ENCODE results near the gene FHIT. TPM values are rescaled to one million over a fixed set of nuclear protein-coding genes. Genes with fewer than 3 reads are reported as not detected.

FHIT gene
- total RNA-seq, 1 experiment from 2014 or later: 0.34 TPM

DNA sequence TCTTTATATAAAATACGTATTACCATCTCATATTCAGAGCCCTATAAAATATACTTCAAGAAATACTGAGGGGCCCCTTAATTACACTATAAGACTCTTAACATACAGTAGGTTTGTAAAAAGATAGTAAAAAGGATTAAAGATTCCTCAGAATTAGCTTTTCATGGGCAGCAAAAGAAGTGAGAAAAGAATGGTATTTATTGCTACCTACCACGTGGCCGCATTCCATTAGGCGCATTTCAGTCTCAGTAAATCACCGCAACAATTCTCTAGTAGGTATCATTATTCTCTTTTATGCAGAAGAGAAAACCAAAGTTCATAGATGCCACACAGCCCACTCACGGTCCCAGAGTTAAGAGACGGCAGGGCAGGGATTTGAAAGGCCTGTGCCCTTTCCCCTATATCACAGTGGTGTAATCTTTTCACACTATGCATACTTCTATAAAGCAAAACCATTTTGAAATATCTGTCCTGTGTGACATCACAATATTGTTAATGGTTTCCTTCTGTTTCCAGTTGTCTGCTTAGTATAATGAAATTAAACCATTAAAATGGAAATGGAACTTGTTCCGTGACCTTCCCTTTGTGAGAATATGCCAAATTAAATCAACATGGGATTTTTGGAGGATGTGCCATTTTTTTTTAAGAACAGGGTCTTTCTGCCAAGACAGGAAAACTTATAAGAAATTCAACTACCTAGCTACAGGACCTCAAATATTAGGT is 1072.2 kb downstream of the FHIT start:
- DNase-seq (ENCODE audit: low read depth): no peak

DNA sequence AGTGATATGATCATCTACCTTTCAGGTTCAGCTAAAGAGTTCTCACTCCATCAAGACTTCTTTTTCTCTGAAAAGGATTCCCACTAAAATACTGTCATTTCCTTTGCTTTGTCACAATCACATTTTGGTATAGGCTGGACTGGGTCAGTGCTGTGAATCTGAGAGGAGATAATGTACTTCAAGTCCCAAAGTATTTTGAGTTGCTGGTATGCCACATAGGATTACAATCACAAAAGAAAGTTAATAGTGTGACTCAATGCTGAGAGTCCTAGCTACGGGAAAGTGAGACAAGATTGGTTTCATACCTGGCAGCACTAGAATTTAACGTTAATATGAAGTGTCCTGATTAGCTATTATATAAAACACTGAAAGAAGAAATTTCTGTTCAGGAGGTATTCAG is 1073.5 kb downstream of the FHIT start:
- no peak for DNase-seq (ENCODE audit: low read depth)

DNA sequence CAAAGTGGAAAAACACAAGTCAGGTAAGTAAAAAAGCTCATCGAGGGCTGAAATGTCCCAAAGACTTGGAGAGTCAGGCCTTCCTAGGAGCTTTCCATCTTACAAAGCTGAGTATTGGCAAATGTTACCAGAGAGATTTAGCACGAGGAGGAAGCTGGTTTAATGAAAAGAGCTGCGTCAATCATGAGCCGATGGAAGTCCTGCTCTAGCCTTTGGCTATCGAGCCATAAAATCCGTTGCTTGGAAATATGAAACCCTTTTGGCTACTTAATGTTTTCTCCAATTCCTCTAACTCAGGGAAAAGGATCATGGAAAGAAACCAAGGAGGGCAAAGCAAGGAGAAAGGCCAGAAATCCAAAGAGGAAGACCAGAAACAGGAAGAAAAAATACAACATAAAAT is 1074.6 kb downstream of the FHIT start:
- DNase-seq (ENCODE audit: low read depth): no peak

DNA sequence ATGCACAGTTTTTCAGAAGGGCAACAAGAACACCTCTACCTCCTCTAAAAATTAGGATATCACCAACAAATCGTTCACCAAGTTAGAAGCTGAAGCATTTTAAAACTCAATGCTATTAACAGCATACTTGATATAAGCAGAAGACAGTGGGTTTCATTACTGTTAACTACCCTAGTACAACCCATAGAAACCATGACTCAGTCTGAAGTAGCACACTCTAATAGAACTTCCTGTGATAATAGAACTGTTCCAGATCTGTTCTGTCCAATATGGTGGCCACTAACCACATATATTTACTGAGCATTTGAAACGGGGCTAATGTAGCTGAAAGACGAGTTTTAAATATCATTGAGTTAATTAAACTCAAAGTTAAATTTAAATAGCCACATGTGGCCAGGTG is 1075.6 kb downstream of the FHIT start:
- DNase-seq (ENCODE audit: low read depth): no peak

DNA sequence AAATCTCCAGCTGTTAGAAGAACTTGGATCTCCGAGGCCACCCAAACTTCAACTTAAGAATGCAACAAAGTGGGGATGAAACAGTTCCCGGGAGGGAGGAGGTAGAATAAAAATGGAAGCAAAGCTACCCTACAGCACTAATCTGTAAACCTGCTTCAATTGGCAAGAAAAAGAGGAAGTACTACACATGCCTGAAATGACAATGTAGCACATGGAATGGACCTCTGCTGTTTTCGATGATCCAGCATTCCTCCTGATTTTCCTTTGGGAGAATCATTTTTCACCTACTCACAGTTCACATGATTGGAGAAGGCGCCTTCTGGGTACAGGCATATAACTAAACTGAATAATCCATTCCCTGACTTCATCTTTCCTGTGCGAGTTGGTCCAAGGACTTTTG is 1081.5 kb downstream of the FHIT start:
- no peak for DNase-seq (ENCODE audit: low read depth)

DNA sequence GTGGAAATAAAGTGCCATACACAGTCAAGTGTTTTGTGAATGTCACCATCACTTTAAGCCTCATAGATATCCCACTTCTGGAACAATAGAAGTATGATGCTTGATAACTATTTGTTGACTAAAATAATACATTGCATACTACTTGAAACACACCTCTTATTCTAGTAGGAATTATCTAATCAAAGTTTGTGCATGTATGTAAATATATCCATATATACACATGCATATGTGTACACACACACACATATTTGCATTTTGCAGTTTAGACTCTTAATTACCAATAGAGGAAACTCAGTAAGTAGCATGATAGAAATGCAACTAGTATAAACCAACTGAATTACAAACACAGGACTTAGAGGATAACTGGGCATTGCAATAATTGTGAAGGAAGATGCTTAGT is 1084.1 kb downstream of the FHIT start:
- DNase-seq (ENCODE audit: low read depth): no peak

DNA sequence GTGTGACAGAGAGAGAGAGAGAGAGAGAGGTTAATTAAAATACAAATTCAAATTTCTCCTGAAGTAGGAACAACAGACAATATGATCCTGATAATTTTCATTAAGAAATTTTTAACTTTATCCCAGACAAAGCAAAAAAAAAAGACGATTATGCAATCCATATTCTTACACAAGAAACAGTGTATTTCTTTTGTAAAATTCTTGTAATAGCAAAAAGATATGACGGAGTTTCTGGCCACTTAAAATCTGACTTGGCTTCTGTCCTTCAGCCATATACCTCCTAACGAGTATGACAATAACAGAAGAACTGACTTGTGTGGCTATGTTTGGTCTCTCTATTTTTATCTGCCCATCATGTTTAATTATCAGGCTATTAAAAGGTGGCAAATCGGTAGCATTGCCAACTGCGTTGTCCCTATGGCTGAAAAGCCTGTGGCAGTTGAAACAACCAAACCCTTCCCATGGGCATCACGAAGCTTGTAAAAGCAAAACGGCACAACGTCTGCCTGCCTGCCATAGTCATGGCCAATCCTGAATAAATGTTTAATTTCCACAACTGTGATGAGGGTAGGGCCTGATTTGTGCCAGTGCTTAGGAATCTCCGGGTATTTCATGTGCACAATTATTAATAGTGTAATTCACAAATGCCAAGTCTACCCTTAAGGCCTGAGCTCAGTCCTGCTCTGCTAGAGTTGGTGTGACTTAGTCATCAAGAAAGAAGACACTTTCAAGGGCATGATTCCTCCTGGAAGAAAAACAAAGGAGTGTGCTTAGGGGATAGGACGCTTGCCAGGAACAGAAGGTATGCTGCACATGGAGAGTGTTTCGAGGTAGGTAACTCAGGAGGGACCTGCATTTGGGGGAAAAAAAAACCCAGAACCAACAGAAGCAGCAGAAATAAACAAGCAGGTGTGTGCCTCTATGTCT is 1090.2 kb downstream of the FHIT start:
- no peak for DNase-seq (ENCODE audit: low read depth)

DNA sequence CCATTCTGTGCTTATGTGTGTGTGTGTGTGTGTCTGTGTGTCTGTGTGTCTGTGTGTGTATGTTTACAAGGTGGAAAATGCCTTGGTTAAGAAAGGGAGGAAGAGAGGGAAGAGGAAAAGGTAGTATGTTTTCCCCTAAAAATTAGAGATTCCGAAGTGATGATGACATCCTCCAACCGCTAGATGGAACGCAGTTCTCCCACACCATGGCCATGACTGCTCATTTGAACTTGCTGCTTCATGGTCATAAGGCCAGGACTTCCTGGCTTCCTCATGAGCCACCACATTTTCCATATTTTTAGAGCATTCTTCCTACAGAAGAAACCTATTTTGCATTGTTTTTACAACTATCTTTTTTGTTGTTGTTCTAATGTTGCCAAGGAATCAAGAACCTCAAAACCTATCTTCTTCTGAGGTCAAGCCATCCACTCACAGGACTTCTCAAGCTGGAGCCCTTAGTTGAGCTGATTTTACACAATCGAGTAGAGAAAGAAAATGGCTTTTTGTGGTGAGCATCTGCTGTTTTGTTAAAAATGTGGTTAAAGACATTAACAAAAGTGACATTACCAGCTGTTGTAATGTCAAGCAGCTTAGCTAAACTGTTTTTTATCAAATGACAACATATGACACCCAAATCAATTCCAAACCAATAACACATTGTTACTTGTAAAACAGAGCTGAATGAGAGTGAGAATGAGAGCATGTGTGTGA is 1091.0 kb downstream of the FHIT start:
- no peak for DNase-seq (ENCODE audit: low read depth)

DNA sequence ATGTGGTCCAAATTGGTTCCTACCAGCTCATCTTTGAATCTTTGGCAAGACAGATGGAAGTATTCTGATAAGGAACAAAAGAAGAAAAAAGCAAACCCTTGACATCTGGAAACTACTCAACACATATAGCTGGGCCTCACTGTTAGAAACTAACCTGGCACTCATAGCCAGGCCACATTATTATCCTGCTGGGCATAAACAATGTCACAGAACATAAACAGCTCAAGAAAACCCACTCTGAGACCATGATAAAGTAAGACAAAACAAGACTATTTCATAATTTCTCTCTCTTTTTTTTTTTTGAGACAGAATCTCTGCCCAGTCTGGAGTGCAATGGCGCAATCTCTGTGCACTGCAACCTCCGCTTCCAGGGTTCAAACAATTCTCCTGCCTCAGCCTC is 1093.2 kb downstream of the FHIT start:
- DNase-seq (ENCODE audit: low read depth): no peak

DNA sequence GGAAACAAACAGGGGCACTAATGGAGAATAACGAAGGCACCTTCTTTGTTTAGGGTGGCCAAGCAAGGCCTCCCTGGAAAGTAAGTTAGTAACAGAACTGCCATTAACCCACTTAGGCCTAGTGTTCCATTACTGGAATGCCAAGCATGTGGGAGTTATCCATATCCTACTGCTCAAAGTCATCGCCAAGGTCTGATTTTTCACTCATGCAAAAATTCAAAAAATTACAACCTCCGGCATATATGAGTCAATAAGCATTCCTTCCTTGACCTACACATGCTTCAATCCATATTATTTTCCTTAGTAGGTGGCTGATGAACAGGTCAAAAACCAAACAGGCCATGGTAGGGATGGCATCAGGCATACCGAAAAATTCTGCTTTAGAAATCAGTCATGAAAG is 1097.2 kb downstream of the FHIT start:
- DNase-seq (ENCODE audit: low read depth): no peak

DNA sequence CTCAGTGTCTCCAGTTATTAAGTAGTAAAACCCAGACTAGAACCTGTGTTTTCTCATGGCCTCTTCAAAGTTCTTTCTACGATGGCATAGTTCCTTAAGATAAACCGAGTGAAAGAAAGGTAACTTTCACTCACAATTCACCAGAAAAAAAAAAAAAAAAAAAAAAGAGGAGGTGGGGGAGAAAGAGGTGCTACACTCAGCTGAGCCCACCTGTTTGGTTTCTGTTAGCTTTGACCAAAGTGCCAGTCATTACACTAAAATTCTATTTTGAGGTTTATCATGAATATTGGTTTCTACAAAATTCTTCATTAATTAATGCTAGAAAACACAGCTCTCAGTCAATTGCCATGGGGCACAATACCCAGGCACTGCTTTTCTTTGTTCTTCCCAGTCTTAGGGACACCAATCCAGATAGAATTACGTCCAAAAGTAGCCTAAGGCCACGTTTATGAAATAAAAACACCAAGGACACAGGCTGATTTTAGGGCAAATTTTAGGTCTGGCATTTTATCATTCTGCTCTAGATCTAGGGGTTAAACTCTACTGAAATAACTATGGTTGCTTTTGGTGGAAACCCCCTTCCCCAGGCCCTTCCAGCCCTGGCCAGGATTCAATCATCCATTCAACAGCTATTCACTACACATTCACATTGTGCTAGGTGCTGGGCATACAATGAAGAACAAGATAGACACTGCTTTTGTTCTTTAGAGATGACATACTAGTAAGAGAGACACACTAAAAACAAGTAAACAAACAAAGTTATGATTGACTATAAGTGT is 1097.8 kb downstream of the FHIT start:
- no peak for DNase-seq (ENCODE audit: low read depth)

DNA sequence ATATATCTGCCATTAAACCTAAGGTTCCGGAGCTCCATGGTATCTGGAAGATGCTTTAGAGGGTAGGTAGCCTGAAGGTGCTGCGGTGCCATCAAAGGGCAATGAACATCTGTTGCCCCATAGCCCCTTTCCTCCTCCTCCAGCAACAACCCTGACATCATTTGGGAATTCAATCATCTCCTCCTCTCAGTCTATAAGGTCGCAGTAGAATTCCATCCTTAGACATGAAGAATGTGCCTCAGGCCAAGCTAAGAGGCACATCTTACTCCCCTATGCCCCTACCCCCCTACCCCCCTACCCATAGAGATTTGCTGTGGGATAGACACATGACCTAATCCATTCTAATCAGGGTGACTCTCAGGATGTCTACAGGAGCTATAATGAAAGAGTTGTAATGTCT is 1101.8 kb downstream of the FHIT start:
- no peak for DNase-seq (ENCODE audit: low read depth)

DNA sequence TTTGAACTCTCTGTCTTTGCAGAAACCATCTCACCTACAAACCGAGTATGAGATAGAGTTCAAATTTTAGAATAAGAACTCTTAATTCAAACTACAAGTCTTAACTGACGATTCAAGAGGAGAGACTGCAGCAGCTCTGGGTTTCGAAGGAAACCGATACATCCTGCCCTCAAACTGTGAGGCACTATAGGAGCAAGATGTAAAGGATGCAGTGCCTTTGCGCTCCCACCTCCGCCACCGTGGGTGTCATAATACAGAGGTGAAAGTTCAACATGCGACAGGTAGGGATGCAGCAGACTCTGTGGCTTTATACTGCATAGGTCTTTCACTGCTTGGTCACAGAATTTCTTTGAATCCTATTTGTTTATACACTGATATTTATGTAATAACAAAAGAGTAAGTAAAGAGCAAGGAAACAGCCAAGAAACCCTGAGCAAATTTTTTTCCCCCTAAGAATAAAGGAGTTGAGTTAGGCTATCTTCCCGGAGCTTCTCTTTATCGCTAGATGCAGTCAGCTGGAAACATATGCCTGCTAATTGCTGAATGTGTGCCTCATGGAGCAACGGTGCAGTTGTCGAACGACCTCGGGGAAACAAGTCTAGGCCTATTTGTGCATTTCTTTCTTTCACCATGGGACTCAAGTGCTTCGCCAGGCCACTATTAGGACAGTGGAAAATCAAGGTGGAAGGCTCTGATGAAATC is 1103.9 kb downstream of the FHIT start:
- DNase-seq (ENCODE audit: low read depth): no peak

DNA sequence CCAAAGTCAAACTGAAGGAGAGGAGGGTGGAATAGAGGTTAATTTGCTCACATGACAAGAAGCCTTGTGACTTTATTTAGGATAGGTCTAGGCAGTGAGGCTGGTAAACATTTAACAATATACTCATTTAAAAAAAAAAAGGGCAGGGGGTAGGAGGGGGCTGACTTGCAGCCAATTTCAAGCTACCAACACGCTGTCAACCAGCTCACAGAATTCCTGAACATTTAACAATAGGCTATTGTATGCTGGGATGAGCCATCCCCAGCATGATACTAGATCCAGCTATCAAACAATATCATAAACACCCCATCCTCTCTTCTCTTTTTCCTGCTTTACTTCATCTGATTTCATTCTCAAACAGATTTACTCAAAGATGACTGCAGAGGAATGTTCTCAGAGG is 1105.1 kb downstream of the FHIT start:
- no peak for DNase-seq (ENCODE audit: low read depth)

DNA sequence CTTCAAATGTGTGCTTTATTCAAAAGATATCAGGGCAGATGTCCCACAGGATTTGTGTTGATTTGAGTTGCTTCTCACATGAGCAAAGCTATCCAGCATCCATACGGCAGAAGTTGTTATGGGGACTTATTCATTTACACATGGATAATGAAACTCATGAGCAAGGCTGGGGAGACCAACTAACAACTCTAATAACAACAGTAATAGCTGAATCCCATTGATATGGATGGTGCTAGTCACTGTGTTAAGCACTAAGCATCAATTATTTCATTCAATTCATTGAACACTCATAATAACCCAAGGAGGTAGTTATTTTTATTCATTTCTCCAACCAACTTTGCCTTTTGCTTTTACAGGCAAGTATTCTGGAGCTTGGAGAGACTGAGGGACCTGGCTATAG is 1107.2 kb downstream of the FHIT start:
- DNase-seq (ENCODE audit: low read depth): no peak

DNA sequence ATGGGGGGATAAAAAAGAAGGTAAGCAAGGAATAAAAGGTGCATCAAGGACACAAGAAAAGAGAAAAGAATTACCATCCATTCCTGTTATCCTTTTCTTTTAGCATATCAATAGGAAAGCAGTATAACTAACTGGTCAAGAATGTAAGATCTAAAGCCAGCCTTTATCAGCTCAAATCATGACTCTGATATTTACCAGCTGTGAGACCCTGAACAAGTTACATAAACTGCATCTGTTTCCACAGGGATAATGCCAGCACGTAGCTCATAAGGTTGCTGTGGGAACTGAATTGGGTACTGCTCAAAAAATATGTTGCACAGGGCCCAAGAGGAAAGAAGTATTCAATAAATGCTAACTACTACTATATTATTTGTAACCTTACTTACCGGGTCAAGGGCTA is 1109.2 kb downstream of the FHIT start:
- no peak for DNase-seq (ENCODE audit: low read depth)

DNA sequence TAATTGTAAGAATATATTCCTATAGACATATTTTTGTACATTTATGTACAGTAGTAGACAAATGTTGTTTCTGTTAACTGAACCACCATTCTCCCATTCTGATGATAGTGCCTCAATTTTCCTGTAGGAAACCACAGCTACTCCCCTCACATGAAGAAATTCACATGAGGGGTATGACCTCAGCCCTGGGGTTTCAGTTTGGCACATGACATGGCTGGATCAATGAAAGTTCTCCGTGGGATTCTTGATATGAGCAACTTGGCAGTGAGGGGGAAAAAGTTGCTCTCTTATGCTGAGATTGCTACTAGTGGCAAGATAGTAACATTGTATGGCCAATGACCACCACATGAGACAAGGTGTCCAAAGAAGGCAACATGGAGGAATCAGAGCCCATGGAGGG is 1111.1 kb downstream of the FHIT start:
- no peak for DNase-seq (ENCODE audit: low read depth)

DNA sequence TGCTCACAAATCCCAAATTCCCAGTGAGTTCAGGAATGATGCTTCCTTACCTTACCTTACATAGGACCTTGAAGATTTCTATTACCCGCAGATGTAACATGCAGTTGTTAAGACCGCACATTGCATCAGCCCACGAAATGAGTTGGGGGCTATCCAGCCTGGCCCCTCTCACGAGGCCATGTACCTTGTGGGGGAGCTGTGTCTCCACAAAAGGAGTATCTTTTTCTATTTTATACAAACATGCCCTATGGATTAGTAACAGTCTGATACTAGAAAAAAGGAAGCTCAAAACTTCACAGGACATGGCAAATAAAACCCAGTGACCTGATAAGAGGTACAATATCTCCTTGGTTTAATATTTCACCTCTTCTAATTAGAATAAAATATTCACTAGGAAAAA is 1114.7 kb downstream of the FHIT start:
- no peak for DNase-seq (ENCODE audit: low read depth)

DNA sequence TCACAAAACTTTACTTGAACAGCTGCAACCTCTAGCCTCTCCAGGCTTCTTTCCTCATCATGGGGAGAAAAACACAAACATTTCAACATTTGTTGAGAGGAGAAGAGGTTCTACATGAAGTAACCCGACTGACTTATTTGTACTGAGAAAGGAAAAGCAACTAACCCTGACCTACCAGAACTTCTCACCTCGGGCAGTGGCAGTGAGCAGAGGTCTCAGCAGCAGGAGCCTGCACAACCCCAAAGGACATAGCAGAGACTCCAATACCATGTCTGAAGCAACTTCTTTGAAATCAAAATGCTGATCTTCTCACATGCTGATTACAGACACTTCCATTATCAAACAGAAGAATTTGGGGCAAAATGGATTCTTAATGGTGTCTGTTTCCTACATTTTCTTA is 1115.8 kb downstream of the FHIT start:
- DNase-seq (ENCODE audit: low read depth): no peak

DNA sequence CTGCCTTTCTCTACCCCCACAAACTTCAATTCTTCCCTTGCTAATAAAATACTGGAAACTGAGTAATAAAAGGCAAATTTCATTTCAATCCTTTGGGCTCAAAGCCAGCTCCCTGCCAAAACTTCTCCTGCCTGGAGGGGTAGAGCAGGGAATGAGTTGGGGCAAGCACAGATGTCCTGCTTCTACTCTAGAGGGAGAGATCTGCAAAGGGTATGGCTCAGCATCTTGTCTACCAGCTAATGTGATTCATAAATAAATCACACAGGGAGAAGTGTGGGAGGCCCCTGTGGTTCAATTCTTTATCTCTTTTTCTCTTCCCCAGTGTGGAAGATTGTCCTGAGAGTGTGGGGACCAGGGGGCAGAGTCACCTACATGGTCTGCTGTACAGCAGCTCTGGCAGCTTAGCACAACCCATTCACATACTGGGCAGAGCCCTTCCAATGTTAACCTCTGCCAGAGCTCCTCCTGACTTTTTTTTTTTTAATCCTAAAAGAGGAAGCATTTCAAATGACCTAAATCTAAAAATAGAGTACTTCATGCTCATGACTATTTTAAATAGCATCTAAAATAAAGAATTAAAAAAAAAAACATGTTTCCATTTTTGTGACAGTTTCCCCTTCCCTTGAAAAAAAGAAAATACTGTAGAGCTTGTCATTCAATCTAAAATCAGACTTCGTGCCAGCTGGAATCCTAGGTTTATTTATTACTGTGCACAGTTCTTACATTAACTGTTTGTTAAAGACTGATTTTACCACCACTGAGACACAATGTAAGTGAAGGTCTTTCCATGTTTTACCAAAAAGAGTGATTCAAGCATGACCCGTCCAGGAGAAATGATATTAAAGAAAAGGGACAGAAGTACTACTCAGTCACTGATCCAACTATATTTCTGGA is 1117.7 kb downstream of the FHIT start:
- DNase-seq (ENCODE audit: low read depth): no peak

Measured in LHCN-M2 (cell line).